Measurements from ENCODE around the gene ZNF333.

The ZNF333 gene

DNA sequence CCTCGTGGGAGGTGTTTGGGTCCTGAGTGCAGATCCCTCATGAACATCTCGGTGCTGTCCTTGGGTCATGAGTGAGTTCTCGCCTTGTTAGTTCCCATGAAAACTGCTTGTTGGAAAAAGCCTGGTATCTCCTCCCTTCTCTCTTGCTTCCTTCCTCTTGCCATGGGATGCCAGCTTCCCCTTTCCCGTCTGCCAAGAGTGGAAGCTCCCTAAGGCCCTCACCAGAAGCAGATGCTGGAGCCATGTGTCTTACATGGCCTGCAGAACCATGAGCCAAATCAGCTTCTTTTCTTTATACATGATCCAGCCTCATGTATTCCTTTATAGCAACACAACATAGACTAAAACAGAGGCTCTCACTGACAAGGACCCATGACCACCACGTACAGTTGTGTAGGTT is 80.3 kb downstream of the ZNF333 start:
- H3K9me2 ChIP-seq (replicated peaks; ENCODE audit: control insufficient read depth, low read length) = no peaks in the 10 kb centered on the region
- no peaks in the 10 kb centered on the region for H4K20me1 ChIP-seq (ENCODE audit: control insufficient read depth, insufficient read depth, low read depth, low read length)
- no peaks in the 10 kb centered on the region for H3K36me3 ChIP-seq (ENCODE audit: control insufficient read depth, low read length)
- H3K4me1 ChIP-seq (ENCODE audit: control insufficient read depth, low read length) = peaks cover 5% of the 10 kb centered on the region; the same call in 1 of the 2 replicates
- TF ChIP-seq, protein P1, sequence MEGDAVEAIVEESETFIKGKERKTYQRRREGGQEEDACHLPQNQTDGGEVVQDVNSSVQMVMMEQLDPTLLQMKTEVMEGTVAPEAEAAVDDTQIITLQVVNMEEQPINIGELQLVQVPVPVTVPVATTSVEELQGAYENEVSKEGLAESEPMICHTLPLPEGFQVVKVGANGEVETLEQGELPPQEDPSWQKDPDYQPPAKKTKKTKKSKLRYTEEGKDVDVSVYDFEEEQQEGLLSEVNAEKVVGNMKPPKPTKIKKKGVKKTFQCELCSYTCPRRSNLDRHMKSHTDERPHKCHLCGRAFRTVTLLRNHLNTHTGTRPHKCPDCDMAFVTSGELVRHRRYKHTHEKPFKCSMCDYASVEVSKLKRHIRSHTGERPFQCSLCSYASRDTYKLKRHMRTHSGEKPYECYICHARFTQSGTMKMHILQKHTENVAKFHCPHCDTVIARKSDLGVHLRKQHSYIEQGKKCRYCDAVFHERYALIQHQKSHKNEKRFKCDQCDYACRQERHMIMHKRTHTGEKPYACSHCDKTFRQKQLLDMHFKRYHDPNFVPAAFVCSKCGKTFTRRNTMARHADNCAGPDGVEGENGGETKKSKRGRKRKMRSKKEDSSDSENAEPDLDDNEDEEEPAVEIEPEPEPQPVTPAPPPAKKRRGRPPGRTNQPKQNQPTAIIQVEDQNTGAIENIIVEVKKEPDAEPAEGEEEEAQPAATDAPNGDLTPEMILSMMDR (IDR thresholded peaks at IDR 0.05; ENCODE audit: low read depth, low read length, poor library complexity, severe bottlenecking) = no peak
- no peak for TF ChIP-seq EZH2phosphoT487 (IDR thresholded peaks at IDR 0.05; ENCODE audit: borderline replicate concordance, low read length)
- no peaks in the 10 kb centered on the region for H3K79me2 ChIP-seq (ENCODE audit: control insufficient read depth, low read length)
- no peaks in the 10 kb centered on the region for H3F3A ChIP-seq (ENCODE audit: control insufficient read depth, insufficient read depth)
- no peaks in the 10 kb centered on the region for H3K9me3 ChIP-seq (ENCODE audit: control insufficient read depth, insufficient read depth, low read length)
- H3K27ac ChIP-seq (ENCODE audit: low read depth, low read length) = no peak overlapping the region
- H3K27me3 ChIP-seq (ENCODE audit: control insufficient read depth, low read length) = no peaks in the 10 kb centered on the region
- no peak overlapping the region for H3K4me3 ChIP-seq (ENCODE audit: low read length)
- no peak overlapping the region for H3K4me2 ChIP-seq (ENCODE audit: low read length)

DNA sequence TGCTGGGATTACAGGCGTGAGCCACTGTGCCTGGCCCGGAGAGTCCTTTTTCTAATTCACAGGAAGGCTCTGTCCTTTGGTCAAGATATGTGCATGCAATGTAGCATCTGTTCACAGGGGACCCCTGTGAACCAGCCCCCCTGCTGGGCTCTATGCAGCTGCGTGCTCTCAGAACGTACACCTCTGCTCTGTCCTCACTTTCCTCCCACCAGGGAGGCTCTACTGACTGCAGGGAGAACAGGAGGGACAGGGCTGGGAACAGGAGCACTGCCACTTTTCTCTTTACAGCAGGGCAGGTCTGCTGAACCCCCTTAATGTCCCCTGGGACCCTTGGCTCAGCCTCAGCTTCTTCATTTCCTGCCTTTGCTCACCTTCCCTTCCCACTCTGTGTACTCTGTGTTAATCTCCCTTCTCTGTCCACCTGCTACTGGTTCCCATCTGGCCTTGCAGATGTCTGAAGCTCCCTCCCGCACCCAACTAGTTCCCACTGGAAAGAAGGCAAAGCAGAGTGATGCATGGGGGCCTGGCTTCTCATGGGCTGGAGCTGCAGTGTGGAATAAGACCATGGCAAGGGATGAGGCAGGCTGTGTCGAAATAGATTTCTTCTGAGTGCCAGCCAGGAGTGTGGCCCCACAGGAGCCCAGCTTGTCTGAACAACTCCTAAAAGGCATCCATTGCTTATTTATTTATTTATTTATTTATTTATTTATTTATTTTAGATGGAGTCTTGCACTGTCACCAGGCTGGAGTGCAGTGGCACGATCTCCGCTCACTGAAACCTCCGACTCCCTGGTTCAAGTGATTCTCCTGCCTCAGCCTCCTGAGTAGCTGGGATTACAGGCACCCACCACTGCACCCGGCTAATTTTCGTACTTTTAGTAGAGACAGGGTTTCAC is 81.3 kb downstream of the ZNF333 start:
- no peaks in the 10 kb centered on the region for H3K9me2 ChIP-seq (replicated peaks; ENCODE audit: control insufficient read depth, low read length)
- H3K9me3 ChIP-seq (ENCODE audit: control insufficient read depth, insufficient read depth, low read length) = no peaks in the 10 kb centered on the region
- H3K79me2 ChIP-seq (ENCODE audit: control insufficient read depth, low read length) = no peaks in the 10 kb centered on the region
- H3K4me3 ChIP-seq (ENCODE audit: low read length) = no peak overlapping the region
- H4K20me1 ChIP-seq (ENCODE audit: control insufficient read depth, insufficient read depth, low read depth, low read length) = no peaks in the 10 kb centered on the region
- H3K4me2 ChIP-seq (ENCODE audit: low read length) = no peak overlapping the region
- no peaks in the 10 kb centered on the region for H3F3A ChIP-seq (ENCODE audit: control insufficient read depth, insufficient read depth)
- TF ChIP-seq, protein P1 (IDR thresholded peaks at IDR 0.05; ENCODE audit: low read depth, low read length, poor library complexity, severe bottlenecking) = no peak
- TF ChIP-seq EZH2phosphoT487 (IDR thresholded peaks at IDR 0.05; ENCODE audit: borderline replicate concordance, low read length) = no peak
- peaks cover 5% of the 10 kb centered on the region; the same call in 1 of the 2 replicates for H3K4me1 ChIP-seq (ENCODE audit: control insufficient read depth, low read length)
- no peaks in the 10 kb centered on the region for H3K36me3 ChIP-seq (ENCODE audit: control insufficient read depth, low read length)
- H3K27me3 ChIP-seq (ENCODE audit: control insufficient read depth, low read length) = no peaks in the 10 kb centered on the region
- no peak overlapping the region for H3K27ac ChIP-seq (ENCODE audit: low read depth, low read length)

DNA sequence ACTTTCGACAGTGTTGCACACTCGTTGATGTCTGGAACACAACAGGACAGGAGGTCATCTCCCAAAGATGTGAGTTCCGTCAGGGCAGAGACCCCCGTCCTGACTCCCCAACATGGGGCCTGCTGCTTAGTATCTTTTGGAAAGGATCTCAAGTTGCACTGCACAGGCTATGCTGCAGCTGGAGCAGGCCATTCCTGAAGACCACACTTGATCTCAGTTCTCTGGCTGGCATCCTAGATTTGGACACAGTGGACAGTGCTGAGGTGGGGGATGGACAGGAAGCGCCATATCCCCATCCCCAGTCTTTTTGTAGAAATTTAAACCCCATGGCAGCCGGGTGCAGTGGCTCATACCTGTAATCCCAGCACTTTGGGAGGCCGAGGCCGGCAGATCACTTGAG is 82.6 kb downstream of the ZNF333 start:
- TF ChIP-seq, protein P1 (IDR thresholded peaks at IDR 0.05; ENCODE audit: low read depth, low read length, poor library complexity, severe bottlenecking) = no peak
- no peak for TF ChIP-seq EZH2phosphoT487 (IDR thresholded peaks at IDR 0.05; ENCODE audit: borderline replicate concordance, low read length)
- H4K20me1 ChIP-seq (ENCODE audit: control insufficient read depth, insufficient read depth, low read depth, low read length) = no peaks in the 10 kb centered on the region

More for the DNA sequence above, 82.6 kb downstream of the ZNF333 start:
- Histone ChIP-seq H3K79me2 (ENCODE audit: control insufficient read depth, low read length) (no peaks in the 10 kb centered on the region), H3F3A (ENCODE audit: control insufficient read depth, insufficient read depth) (no peaks in the 10 kb centered on the region), H3K4me1 (ENCODE audit: control insufficient read depth, low read length) (peaks cover 5% of the 10 kb centered on the region; the same call in 1 of the 2 replicates), H3K4me2 (ENCODE audit: low read length) (no peak overlapping the region), H3K36me3 (ENCODE audit: control insufficient read depth, low read length) (no peaks in the 10 kb centered on the region), H3K9me3 (ENCODE audit: control insufficient read depth, insufficient read depth, low read length) (no peaks in the 10 kb centered on the region), H3K27me3 (ENCODE audit: control insufficient read depth, low read length) (no peaks in the 10 kb centered on the region), H3K9me2 (replicated peaks; ENCODE audit: control insufficient read depth, low read length) (no peaks in the 10 kb centered on the region), H3K27ac (ENCODE audit: low read depth, low read length) (no peak overlapping the region), H3K4me3 (ENCODE audit: low read length) (no peak overlapping the region)
